ENCODE data around the gene RNF150.

DNA sequence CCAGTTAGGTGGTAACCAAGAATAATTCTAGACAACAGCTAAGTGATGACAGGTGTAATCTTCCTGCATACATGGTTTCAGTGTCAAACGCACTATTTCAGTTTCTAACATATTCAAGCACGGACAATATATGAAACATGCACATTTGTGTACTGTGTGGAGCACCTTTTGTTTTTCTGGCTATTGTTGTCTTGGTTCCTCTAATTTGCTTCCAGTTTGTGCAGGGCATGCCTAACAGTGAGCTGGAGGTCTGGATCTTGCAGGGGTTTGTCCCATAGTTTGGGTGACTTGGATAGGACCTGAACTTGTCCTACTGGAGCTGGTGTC, 306.6 kb downstream of the RNF150 start:
- TF ChIP-seq POLR2A (IDR thresholded peaks at IDR 0.05; ENCODE audit: low read depth, low read length) (no peak), POLR2AphosphoS5 (IDR thresholded peaks at IDR 0.05; ENCODE audit: low read depth, low read length) (no peak)

Data from GM12892 (cell line).